Thoracic aorta (tissue), 2 donors: Measurements from ENCODE around the gene ACOT13. TPM values are rescaled to one million over a fixed set of nuclear protein-coding genes. Genes with fewer than 3 reads are reported as not detected.

Source experiments
- ATAC-seq: fragments of 150-250 bp; one replicate; pipeline ENCODE4 v1.8.0; 2017; ENCODE audit warnings: low read depth; ENCODE audit not compliant: insufficient number of reproducible peaks, low FRiP score
- DNase-seq: peaks from one replicate; pipeline ENCODE4 v3.0.0-alpha.2; 2020; ENCODE audit warnings: low spot score
- H3K27ac ChIP-seq, 2 donors: fragments of 200-600 bp; sonication (generic); 1 replicate in 1 of 2; 2 replicates in 1 of 2; pipeline ENCODE4 v1.5.1; 2016; ENCODE audit warnings: mild to moderate bottlenecking in 2 of 2, moderate library complexity in 2 of 2
- H3K27me3 ChIP-seq: fragments of 200-600 bp; sonication (generic); replicated peaks from 2 replicates; pipeline ENCODE4 v1.6.0; 2016; ENCODE audit warnings: mild to moderate bottlenecking; ENCODE audit not compliant: insufficient read depth
- H3K36me3 ChIP-seq: fragments of 200-600 bp; sonication (generic); one replicate; pipeline ENCODE4 v1.5.1; 2016
- H3K4me1 ChIP-seq, 2 donors: fragments of 200-600 bp; sonication (generic); 1 replicate in 1 of 2; 2 replicates in 1 of 2; pipeline versions ENCODE4 v1.5.1 to v1.6.0; 2016; ENCODE audit warnings: low read depth in 2 of 2, mild to moderate bottlenecking in 1 of 2; ENCODE audit not compliant: control insufficient read depth in 1 of 2
- H3K4me3 ChIP-seq: fragments of 200-600 bp; sonication (generic); 2 replicates; pipeline ENCODE4 v1.5.1; 2016; ENCODE audit warnings: mild to moderate bottlenecking
- H3K9me3 ChIP-seq: fragments of 200-600 bp; sonication (generic); 2 replicates; pipeline ENCODE4 v1.5.1; 2016
- CTCF ChIP-seq: fragments of 200-600 bp; sonication (generic); IDR thresholded peaks from one replicate; pipeline ENCODE4 v1.5.1; 2019; ENCODE audit warnings: antibody characterized with exemption
- total RNA-seq, 2 donors: library from RNA; depleted of rRNA; stranded (reverse); fragments of >200 nt; gene quantifications; one replicate each; pipeline versions ENCODE4 v1.1.0 to v1.2.3, GENCODE V29; 2016

The ACOT13 gene
- total RNA-seq, 2 donors from 2014 or later: 2.5 to 5.8 TPM

GRCh38 chr6:24643920-24644319, 23.0 kb upstream of the ACOT13 start:
- TF ChIP-seq CTCF: no peak
- Histone ChIP-seq H3K4me1 (peaks cover 0 to 6% of the 10 kb centered on the region in 2 donors), H3K9me3 (no peaks in the 10 kb centered on the region), H3K4me3 (no peak overlapping the region), H3K27me3 (no peaks in the 10 kb centered on the region), H3K36me3 (no peaks in the 10 kb centered on the region), H3K27ac (no peak overlapping the region)
- ATAC-seq: no peak
- no peak for DNase-seq

GRCh38 chr6:24644377-24644776, 22.5 kb upstream of the ACOT13 start:
- TF ChIP-seq CTCF: no peak
- Histone ChIP-seq H3K27ac (no peak overlapping the region), H3K36me3 (no peaks in the 10 kb centered on the region), H3K9me3 (no peaks in the 10 kb centered on the region), H3K4me1 (peaks cover 0 to 6% of the 10 kb centered on the region in 2 donors), H3K4me3 (no peak overlapping the region), H3K27me3 (no peaks in the 10 kb centered on the region)
- no peak for DNase-seq
- no peak for ATAC-seq

GRCh38 chr6:24646771-24647170, 20.1 kb upstream of the ACOT13 start:
- no peak for ATAC-seq
- Histone ChIP-seq H3K4me3 (no peak overlapping the region), H3K4me1 (peaks cover 0 to 6% of the 10 kb centered on the region in 2 donors), H3K36me3 (peaks cover 6% of the 10 kb centered on the region), H3K27me3 (no peaks in the 10 kb centered on the region), H3K9me3 (no peaks in the 10 kb centered on the region), H3K27ac (no peak overlapping the region)
- TF ChIP-seq CTCF: no peak
- DNase-seq: no peak

DNA sequence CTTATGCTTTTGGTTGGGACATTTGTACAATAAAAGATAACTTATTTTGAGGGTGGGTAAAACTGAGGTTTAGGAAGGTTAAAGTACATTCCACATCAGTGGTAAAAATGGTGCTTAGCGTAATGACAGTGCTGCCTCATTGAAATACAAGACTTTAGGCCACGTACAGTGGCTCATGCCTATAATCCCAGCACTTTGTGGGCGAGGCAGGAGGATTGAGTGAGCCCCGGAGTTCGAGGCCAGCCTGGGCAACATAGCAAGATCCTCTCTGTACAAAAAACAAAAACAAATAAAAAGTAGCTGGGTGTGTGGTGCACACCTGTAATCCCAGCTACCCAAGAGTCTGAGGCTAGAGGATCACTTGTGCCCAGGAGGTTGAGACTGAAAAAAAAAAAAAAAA, 18.6 kb upstream of the ACOT13 start:
- Histone ChIP-seq H3K9me3 (no peaks in the 10 kb centered on the region), H3K4me3 (no peak overlapping the region), H3K36me3 (peaks cover 13% of the 10 kb centered on the region), H3K4me1 (peaks cover 0 to 6% of the 10 kb centered on the region in 2 donors), H3K27ac (no peak overlapping the region), H3K27me3 (no peaks in the 10 kb centered on the region)
- no peak for TF ChIP-seq CTCF
- ATAC-seq (no peak), DNase-seq (no peak)

GRCh38 chr6:24649691-24650090, 17.2 kb upstream of the ACOT13 start:
- Histone ChIP-seq H3K27me3 (no peaks in the 10 kb centered on the region), H3K27ac (no peak overlapping the region), H3K4me1 (peaks cover 0 to 6% of the 10 kb centered on the region in 2 donors), H3K36me3 (peaks cover 19% of the 10 kb centered on the region), H3K9me3 (no peaks in the 10 kb centered on the region), H3K4me3 (no peak overlapping the region)
- no peak for TF ChIP-seq CTCF
- no peak for DNase-seq
- no peak for ATAC-seq
